EH (cell line): ENCODE measurements around the gene PHOX2A.

Experiments
- DNase-seq: peaks from one replicate; pipeline ENCODE4 v3.0.0-alpha.2; 2015; ENCODE audit warnings: low read depth

PHOX2A gene

DNA sequence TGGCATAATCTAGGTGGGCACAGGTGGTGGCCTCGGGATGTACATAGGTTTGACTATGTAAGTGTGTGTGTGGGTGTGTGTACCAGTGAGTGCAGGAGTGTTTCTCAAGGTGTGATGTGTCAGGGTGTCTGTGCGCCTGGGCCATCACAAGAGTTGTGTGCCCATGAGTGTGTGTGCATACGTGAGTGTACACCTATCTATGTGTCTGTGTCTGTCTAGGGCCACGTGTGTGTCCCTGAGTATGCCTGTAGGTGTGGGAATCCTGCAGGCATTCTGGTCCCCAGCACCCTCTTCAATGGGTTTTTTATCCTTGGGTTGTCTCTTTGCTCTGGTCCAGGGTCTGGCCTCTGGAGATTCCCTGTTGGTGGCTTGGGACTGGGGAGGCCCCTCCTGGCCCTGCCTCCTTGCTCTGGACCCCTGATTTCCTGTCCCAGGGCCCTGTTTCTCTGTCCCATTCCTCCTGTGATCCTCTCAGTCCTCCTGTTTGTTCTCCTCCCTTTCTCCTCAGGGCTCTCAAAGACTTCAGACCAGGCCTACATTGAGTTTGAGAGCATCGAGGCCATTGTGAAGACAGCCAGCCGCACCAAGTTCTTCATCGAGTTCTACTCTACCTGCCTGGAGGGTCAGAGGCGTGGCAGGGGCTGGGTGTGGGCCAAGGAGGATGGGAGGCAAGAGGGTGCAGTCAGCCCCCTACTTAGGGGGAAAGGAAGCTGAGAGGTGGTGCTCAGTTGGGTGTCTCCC is 10.0 kb downstream of the PHOX2A start:
- DNase-seq = no peak

DNA sequence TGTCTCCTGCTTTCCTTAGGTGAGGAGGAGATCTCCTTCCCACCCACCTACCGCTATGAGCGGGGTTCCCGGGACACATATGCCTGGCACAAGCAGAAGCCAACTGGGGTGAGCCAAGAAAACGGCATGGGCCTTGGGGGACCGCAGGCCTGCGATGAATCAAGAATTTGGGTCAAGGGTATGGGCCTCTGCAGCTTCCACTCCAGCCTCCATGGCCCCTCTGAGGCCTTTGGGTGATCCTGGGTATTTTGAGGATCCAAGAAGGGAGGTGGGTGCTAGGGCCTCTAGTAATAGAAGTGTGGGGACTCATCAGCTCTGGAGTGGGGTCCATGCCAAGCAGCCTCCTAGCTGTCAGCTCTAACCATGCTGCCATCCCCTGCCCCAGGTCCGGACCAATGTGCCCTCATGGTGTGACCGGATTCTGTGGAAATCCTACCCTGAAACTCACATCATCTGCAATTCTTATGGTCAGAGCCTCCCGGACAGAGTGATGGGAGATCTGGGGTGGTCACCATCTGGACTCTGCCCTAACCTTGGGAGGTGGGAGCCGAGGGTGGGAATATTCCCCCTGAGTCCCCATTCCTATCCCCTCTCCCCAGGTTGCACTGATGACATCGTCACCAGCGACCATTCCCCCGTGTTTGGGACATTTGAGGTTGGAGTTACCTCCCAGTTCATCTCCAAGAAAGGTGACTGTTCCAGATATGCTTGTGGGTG is 10.8 kb downstream of the PHOX2A start:
- no peak for DNase-seq

DNA sequence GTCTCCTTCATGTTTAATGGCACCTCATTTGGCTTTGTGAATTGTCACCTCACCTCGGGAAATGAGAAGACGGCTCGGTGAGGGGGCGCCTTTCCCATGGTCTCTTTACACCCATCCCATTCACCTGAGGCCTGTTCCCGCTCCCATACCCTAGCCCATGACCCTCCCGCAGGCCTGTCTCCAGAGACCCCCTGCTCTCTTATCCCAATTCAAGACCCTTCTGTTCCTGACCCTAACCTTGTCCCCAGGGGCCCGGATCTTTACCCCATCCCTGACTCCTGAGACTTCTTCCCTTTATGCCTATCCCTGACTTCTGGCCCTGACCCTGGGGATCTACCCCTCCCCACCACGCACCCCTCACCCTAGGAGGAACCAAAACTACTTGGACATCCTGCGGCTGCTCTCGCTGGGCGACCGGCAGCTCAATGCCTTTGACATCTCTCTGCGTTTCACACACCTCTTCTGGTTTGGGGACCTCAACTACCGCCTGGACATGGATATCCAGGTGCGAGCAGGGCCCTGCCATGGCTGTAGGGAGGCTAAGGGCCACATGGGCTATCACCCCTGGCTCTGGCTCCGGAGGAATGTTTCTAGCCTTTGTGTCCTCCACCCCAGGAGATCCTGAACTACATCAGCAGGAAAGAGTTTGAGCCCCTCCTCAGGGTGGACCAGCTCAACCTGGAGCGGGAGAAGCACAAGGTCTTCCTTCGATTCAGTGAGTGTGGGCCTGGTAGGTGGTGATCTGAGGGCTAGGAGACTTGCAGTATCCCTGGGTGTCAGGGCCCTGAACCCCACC is 11.5 kb downstream of the PHOX2A start:
- DNase-seq = no peak

DNA sequence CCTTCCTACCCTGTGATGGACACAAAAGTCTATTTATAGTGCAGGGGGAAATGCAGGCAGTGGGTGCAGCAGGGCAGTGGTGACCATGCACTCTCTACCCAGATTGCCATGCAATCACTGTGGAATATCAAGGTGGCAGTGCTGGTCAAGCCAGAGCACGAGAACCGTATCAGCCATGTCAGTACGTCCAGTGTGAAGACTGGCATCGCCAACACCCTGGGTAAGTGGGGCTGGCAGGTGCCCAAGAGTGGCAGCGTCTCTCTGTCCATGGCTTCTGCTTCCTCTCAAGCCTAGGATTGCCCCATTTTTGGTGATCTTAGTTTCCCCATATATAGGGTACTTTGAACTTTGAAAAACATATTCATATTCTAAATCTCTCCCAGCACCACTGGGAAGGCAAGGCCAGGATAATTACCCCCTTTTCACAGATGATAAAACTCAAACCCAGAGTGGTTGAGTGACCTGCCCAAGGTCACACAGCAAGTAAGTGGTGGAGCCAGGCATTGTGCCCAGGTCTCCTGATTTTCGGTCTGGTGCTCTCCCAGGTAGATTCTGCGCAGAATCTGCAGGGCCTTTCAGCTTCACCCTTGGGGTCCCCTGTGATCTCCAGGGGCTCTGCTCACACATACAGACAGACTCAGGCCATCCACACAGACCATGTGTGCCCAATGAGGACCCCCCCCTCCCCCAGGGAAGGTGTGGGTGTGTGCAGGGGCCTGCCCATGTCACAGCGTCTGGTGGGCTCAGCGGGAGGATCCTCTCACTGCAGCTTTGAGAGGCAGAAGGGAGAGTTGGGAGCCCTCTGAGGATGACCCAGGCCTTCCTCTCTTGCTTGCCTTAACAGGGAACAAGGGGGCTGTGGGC is 12.3 kb downstream of the PHOX2A start:
- no peak for DNase-seq

DNA sequence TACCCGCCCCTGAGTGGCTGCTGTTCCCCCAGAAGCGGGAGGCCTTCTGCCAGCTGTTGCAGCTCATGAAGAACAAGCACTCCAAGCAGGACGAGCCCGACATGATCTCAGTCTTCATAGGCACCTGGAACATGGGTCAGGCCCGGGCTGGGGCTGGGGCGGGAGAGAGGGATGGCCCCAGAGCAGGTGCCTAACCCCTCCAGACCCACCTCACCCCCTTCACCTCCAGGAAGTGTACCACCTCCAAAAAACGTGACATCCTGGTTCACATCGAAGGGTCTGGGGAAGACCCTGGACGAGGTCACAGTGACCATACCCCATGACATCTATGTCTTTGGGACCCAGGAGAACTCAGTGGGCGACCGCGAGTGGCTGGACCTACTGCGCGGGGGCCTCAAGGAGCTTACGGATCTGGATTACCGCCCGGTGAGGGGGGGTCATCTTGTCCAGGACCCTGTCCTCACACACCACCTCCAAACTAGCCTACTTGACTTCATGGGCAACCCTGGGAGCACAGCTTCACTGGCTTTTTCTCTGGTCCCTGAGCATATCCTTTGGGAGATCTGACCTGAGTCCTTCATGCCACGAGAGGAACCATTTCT is 13.1 kb downstream of the PHOX2A start:
- no peak for DNase-seq

DNA sequence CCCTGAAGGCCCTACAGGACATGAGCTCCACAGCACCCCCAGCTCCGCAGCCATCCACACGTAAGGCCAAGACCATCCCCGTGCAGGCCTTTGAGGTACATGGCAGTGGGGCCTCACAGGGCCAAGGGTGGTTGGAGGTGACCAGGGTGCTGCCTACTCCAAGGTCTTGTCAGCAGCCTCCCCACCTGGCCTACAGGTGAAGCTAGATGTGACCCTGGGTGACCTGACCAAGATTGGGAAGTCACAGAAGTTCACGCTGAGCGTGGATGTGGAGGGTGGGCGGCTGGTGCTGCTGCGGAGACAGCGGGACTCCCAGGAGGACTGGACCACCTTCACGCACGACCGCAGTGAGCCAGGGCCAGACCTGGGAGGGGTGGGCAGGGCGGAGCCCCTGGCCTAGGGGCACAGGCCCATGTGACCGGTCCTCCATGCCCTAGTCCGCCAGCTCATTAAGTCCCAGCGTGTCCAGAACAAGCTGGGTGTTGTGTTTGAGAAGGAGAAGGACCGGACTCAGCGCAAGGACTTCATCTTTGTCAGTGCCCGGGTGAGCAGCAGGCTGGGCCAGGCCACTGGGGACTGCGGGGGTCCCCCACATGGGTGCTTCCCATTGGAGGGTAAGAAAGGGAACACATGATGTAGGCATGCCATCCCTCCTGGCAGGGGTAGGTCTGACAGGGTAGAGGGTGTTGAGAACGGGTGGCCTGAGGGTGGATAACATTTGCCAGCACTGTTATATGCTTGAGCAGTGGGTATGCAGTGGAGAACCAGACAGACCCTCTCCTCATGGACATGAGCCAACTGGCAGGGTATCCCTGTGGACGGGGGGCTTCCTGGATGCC is 13.8 kb downstream of the PHOX2A start:
- no peak for DNase-seq

DNA sequence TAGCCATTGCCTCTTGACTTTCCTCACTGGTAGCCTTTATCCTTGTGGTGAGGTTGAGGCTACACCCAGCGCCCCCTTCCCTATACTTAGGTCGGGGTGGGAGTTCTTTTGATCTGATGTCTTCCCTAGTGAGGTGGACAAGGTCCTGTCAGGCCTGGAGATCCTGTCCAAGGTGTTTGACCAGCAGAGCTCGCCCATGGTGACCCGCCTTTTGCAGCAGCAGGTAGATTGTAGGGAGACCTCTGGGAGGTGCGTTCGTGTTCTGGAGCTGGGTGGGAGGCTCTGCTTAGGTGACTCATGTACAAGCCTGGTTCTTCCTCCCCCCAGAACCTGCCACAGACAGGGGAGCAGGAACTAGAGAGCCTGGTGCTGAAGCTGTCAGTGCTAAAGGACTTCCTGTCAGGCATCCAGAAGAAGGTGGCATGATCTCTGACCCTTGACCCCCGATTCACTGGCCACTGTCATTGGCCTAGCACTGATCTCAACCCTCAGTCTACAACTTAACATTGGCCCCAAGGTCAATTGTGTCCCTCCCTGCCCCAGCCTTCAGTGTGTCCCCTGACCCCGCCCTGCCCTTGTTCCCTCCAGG is 14.5 kb downstream of the PHOX2A start:
- no peak for DNase-seq

DNA sequence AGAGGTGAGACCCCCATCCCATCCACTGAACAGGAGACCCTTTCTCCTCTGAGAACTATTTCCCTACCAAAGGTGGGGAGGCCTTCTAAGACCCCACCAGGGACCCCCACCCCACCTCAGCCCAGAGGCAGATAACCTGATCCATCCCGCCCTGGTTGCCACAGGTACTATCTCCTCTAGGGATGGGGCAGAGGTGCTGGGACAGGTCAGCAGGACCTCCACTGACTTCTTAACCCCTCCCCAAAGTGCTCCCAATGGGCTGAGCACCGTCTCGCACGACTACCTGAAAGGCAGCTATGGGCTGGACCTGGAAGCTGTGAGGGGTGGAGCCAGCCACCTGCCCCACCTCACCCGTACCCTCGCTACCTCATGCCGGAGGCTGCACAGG is 15.1 kb downstream of the PHOX2A start:
- DNase-seq = no peak

DNA sequence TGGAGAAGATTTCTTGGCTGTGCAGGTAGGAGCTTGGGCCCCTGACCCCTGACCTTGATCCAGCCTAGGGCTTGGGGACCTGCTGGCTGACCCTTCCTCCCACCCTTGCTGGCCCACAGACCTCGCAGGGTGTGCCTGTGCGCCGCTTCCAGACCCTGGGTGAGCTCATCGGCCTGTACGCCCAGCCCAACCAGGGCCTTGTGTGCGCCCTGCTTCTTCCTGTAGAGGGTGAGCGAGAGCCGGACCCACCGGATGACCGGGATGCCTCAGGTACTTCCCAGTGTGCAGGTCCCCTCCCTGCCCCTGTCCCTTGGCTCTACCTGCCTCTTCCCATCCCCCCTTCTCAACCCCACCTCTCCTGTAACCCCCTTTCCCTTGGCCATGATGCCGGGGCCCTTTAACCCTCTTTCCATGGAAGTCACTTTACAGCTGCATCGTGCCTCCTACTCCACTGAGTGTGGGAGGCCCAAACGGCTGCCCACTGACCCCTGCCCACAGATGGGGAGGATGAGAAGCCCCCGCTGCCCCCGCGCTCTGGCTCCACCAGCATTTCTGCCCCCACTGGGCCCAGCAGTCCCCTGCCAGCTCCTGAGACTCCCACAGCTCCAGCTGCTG is 15.6 kb downstream of the PHOX2A start:
- DNase-seq = no peak

DNA sequence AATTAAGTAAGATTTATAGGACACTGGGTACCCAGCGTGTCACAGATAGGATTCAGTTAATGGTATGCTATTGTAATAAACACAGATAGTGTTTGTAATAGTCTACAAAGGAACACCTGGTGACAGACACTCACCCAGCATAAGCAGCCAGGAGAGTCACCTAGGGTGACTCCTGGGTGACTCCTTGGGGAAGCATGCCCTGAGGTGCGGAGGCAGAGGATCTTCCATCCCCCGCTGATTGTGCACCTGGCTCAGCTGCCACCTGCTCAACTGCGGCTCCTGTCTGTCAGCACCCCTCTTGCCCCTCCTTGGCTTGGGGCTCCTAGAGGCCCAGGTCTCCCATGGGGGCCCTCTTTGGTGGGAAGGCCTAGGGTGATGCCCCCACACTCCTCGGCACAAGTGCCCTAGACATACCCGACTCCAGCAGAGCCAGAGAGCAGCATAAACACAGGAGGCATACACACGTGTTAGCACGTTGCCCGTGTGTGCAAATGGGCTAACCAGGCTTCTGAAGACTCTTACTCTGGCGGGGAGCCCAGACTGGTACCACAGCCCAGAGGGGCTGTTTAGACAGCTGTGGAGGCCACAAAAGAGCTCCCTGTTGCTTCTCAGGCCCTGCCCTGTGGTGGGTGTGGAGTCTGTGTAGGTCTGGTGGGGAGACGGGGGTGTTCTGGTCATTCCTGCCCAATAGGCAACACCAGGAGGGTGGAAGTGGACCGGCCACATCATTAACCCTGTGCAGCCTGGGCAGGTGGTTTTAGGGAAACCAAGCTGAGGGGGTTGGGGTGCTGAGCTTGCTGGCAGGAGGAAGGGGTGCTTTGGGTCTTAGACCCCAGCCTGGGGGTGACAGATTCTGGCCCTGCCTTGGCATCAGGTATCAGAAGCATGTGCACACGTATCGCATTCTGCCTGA is 16.4 kb downstream of the PHOX2A start:
- peak; percentile 15 for DNase-seq

DNA sequence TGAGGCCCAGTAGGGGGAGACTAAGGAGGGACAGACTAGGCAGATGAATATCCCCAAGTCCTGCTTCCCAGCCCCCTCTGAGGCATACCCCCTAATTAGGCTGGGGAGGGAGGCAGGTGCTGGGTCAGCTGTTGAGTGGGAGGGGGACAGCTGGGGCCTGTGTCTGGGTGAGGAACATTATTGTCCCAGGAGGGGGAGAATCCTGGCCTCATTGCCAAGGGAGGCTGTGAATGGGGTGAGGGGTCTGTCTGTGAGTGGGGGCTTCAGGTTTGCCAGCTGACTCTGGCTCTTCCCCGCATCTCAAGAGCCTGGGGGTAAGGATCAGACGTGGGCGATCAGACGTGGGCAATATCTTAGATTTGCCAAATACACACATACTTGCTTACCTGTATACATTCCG is 17.3 kb downstream of the PHOX2A start:
- no peak for DNase-seq

DNA sequence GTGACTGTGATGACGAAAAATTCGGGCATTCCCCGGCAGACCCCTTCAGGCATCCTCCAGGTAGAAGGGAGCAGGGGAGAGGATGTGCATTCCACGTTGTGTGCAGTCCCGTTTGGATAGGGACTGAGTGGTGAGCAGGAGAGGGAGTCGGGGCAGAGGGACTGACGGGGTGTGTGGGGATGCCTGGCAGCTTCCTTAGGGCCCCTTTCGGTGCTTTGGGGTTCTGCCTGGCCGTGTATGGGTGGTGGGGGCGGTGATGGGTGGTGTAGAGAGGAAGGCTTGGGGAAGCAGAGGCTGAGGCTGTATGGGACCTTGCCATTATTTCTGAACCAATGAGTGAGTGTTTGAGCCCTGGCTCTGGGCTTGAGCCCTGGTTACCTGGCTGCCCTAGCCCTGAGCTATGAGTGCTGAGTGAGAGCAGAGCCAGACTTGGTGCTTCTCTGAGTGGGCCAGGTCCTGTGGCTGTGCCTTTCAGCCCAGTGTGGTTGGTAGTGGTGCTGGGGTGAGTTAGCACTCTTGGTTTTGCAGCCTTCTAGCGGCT is 18.5 kb downstream of the PHOX2A start:
- peak; percentile 25 for DNase-seq

DNA sequence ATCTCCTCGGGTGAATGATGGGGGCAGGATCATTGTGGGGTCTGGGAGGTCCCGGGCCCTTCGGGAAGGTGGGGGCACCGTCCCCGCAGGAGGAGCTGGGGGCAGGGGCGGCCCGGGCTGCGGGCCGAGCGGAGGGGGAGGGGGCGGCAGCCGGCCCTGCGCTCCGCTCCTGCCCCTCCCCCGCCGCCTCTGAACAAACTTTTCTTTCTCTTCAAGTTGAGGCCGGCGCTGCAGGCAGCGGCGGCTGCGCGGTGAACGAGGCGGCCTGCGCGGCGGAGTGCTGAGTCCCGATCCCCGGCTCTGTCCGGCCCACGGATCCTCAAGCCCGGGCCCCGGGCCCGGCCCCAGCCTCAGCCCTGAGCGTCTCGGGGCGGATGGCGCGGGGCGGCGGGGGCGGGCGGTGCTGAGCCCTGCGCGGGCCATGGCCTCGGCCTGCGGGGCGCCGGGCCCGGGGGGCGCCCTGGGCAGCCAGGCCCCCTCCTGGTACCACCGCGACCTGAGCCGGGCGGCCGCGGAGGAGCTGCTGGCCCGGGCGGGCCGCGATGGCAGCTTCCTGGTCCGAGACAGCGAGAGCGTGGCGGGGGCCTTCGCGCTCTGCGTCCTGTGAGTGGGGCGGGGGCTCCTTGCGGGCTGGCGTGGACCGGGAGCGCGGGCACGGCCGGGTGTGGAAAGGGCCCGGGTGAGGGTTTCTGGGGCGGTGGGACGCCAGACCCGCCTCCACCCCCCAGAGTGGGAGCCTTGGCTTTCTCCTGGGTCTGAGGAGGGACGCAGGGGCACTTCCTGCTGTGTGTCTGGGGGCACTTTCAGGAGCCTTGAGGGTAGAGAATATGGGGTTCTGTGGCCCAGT is 19.2 kb downstream of the PHOX2A start, which contains the start of gene INPPL1:
TSS of gene INPPL1 (plus strand) at position 204 of the 847 bp plus-strand sequence. CDS start at position 422, 218 bp downstream.
- DNase-seq = peak; percentile 51

DNA sequence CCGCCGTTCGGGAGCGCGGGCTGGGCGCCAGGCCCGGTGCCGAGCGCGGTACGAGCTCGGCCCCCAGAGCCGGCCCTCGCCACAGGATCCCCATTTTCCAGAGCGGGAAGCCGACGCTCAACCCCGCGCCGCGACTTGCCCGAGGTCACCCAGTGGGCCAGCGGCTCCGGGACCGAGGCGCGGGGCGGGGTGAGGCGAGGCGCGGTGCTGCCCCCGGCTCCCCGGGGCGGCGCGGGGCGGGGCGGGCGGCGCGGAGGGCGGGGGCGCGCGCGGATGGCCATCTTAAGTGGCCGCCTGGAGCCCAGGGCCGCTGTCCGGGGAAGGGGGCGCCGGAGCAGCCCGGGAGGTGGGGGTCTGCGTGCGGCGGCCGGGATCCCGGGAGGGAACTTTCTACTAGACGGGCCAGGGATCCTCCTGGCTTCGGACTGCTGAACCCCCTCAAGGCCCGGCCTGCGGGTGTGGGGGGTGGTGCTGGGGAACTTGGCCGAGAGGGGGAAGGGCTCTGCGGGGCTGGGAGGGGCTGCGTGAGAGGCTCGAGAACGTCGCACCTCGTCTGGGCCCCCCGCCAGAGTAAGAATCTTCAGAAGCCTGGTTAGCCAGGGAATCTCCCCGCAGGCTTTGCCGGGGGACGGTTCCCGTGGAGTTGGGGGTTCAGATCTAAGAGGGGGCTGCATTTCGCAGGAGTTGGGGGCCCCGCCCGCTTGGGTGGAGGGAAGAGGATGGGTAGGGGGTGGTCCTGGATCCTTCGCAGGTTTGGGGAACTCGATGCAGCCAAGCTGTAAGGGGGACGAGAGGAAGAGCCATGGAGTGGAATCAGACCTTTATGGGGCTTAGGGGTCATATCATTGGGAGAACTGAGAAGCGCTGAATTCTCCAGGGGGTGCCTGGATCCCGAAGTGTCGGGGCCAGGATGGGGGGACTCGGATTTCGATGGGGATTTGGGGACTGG is 20.1 kb downstream of the PHOX2A start:
- DNase-seq = peak; percentile 77

DNA sequence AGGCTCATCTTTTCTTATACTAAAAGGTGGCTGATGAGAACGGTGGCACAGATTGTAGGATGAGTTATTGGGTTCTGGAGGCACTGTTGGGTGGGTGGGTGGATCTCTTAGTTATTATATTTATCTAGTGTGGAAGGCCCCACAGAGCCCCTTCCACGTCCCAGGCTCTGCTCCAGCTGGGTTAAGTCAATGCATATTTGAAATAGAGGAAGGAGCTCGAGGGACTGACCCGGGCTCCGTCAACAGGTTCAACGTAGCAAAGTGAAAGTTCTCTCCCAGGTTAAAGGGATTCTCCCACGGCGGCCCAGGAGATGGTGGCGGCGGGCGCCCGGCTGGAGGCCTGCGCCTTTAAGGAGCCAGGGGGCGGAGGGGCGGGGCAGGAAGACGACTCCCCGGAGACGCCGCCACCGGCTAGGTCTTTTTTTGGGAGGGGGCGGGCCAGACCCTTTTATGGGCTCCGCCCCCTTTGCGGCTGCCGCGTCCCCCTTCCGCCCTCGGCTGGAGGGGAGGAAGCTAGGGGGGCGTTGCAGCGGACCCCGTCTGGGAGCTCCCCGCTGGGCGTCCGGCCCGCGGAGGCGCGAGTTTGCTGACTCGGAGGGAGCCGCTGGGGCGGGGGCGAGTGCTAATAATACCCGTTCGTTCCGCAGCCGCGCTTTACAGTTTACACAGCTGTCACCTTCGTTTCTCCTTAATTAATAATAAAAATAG is 20.9 kb downstream of the PHOX2A start:
- peak; percentile 95 for DNase-seq
